Heart right ventricle (tissue), 16 donors: Measurements from ENCODE around the gene SMC6. TPM values are rescaled to one million over a fixed set of nuclear protein-coding genes. Genes with fewer than 3 reads are reported as not detected.

ENCODE experiments used
- ATAC-seq, 8 donors: fragments of 200-7000 bp; cut with Tn5 transposase; one replicate each; pipeline ENCODE4 v1.9.1; 2020; ENCODE audit warnings: mild to moderate bottlenecking in 8 of 8, moderate library complexity in 8 of 8, moderate number of reproducible peaks in 1 of 8
- DNase-seq, 2 donors: peaks; one replicate each; pipeline ENCODE4 v3.0.0-alpha.2; 2020
- H3K27ac ChIP-seq, 10 donors: fragments of 200-600 bp; sonication (generic) in 2 of 10; one replicate each; pipeline versions ENCODE4 v1.5.0 to v1.8.0; 2020 to 2022; ENCODE audit warnings: mild to moderate bottlenecking in 3 of 10
- H3K27me3 ChIP-seq, 7 donors: fragments of 200-600 bp; one replicate each; pipeline ENCODE4 v1.8.0; 2021 to 2022; ENCODE audit warnings: mild to moderate bottlenecking in 2 of 7
- H3K36me3 ChIP-seq, 9 donors: fragments of 200-600 bp; sonication (generic) in 1 of 9; one replicate each; pipeline versions ENCODE4 v1.5.0 to v1.8.0; 2020 to 2022; ENCODE audit warnings: mild to moderate bottlenecking in 2 of 9
- H3K4me1 ChIP-seq, 9 donors: fragments of 200-600 bp; sonication (generic) in 1 of 9; one replicate each; pipeline versions ENCODE4 v1.5.0 to v1.8.0; 2020 to 2022; ENCODE audit warnings: mild to moderate bottlenecking in 4 of 9
- H3K4me3 ChIP-seq, 10 donors: fragments of 200-600 bp; sonication (generic) in 2 of 10; one replicate each; pipeline versions ENCODE4 v1.5.0 to v1.8.0; 2020 to 2022; ENCODE audit warnings: mild to moderate bottlenecking in 7 of 10, moderate library complexity in 2 of 10
- H3K9me3 ChIP-seq, 11 donors: fragments of 200-600 bp in 10 of 11; sonication (generic) in 2 of 11; one replicate each; pipeline versions ENCODE4 v1.5.0 to v1.8.0; 2013 to 2022; ENCODE audit warnings: mild to moderate bottlenecking in 2 of 11, control low read depth in 1 of 11, moderate library complexity in 1 of 11
- CTCF ChIP-seq, 9 donors: fragments of 200-600 bp; sonication (generic) in 2 of 9; IDR thresholded peaks; one replicate each; pipeline versions ENCODE4 v1.5.0 to v1.8.0; 2021 to 2022; ENCODE audit warnings: antibody characterized with exemption in 9 of 9, mild to moderate bottlenecking in 5 of 9, moderate library complexity in 1 of 9
- WGBS, 2 donors: extraction: QIAGEN DNeasy Blood & Tissue Kit; methylation state at CpG; one replicate each; pipeline ENCODE4 v1.1.7; 2013; ENCODE audit warnings: inconsistent platforms in 1 of 2; 5-methylcytosine and 5-hydroxymethylcytosine counted together
- intact Hi-C, 10 donors: fragments of 100-400 bp; cut with DNase I; formaldehyde crosslinking; loops; one replicate each; pipeline versions ENCODE4 v1.11.1 to v1.14.2; 2022
- polyA plus RNA-seq, 2 donors: library from polyadenylated mRNA; stranded (reverse); fragments of 200-250 nt; gene quantifications; one replicate each; pipeline ENCODE4 v1.2.3, GENCODE V29; 2013
- total RNA-seq, 10 donors: library from RNA; stranded (reverse); fragmentation: NEBNext Ultra II Directional in 3 of 10; extraction: Animal tissue kit (Norgen Biotek cat#: 25700) in 3 of 10; gene quantifications; one replicate each; pipeline versions ENCODE4 v1.2.1 to v1.2.4, GENCODE V29; 2021 to 2023
- donor health status: Arrhythmogenic right ventricular cardiomyopathy.
- donor health status: ischemic (EF 13 %, LVEDD 7.1; RV severe dilation, severe dysfunction).
- donor health status: healthy with polysubstance abuse.
- donor health status: DM: no; HTN: yes; CAD: no.
- donor health status: DM: no; HTN: no; CAD: no.
- donor health status: ischemic (EF 25% LVEDD 6.9; RV normal size, moderate dysfunction).
- donor health status: ischemic (EF 25% LVEDD 5.7; RV mildly dilated, moderate dysfunction).
- donor health status: healthy.
- donor health status: DM: yes; HTN: yes; CAD: no.
- donor health status: Ischemic cardiomyopathy.
- donor health status: ischemic (EF 35%, LVEDD 5.7; RV mildly dilated, moderate dysfunction).
- donor health status: nonischemic (EF 11% LVEDD 7.7; RV severe dilation, severe dysfunction).
- donor health status: DM: yes; HTN: yes; CAD: no.
- donor health status: PGD.
- donor health status: ischemic (EF 29% LVEDD 5.4; RV normal size, mild dysfunction).
- donor health status: nonischemic (EF 23%, LVEDD 6.1; RV moderate dilation, normal function).

The SMC6 gene
- total and polyA plus RNA-seq, 12 donors: 4.7 to 14.7 (median 12.0) TPM

GRCh38 chr2:17793803-17794354, 40.3 kb upstream of the SMC6 start:
- no peak for ATAC-seq
- no peaks in the 10 kb centered on the region for H3K36me3 ChIP-seq

GRCh38 chr2:17793296-17793695, 39.7 kb upstream of the SMC6 start:
- H3K27ac ChIP-seq: no peak overlapping the region
- TF ChIP-seq CTCF (IDR thresholded peaks at IDR 0.05): no peak
- intact Hi-C loops: no loop called here
- no peak overlapping the region for H3K4me3 ChIP-seq
- H3K36me3 ChIP-seq: no peaks in the 10 kb centered on the region
- DNase-seq (no peak), ATAC-seq (no peak)
- no peaks in the 10 kb centered on the region for H3K27me3 ChIP-seq
- H3K4me1 ChIP-seq: peaks cover 0 to 6% (median 0%) of the 10 kb centered on the region in 9 donors
- H3K9me3 ChIP-seq: no peaks in the 10 kb centered on the region
- WGBS, 2 donors: 72 to 74% methylated on average over 4 of the region's 4 CpGs

More at GRCh38 chr2:17793803-17794354, 40.3 kb upstream of the SMC6 start:
- no peaks in the 10 kb centered on the region for H3K27me3 ChIP-seq
- H3K4me1 ChIP-seq: peaks cover 0 to 6% (median 0%) of the 10 kb centered on the region in 9 donors
- intact Hi-C loops: no loop called here
- H3K9me3 ChIP-seq: no peaks in the 10 kb centered on the region
- no peak overlapping the region for H3K27ac ChIP-seq
- 84 to 85% methylated on average over 6 of the region's 6 CpGs for WGBS, 2 donors
- H3K4me3 ChIP-seq: no peak overlapping the region
- TF ChIP-seq CTCF (IDR thresholded peaks at IDR 0.05): no peak
- no peak for DNase-seq

- DNase-seq (no peak), ATAC-seq (no peak)
- TF ChIP-seq CTCF (IDR thresholded peaks at IDR 0.05): no peak
- H3K4me1 ChIP-seq: peaks cover 0 to 6% (median 0%) of the 10 kb centered on the region in 9 donors
- H3K9me3 ChIP-seq: no peaks in the 10 kb centered on the region
- intact Hi-C loops: no loop called here
- 55 to 87% methylated on average over 1 of the region's 1 CpG for WGBS, 2 donors
- H3K27me3 ChIP-seq: no peaks in the 10 kb centered on the region
- no peaks in the 10 kb centered on the region for H3K36me3 ChIP-seq
- H3K27ac ChIP-seq: no peak overlapping the region
- no peak overlapping the region for H3K4me3 ChIP-seq
Observed at GRCh38 chr2:17792515-17792914, 38.9 kb upstream of the SMC6 start.

GRCh38 chr2:17791817-17792130, 38.2 kb upstream of the SMC6 start:
- 88 to 90% methylated on average over 2 of the region's 2 CpGs for WGBS, 2 donors
- Histone ChIP-seq H3K27ac (no peak overlapping the region), H3K27me3 (no peaks in the 10 kb centered on the region), H3K4me1 (peaks cover 0 to 6% (median 0%) of the 10 kb centered on the region in 9 donors), H3K9me3 (no peaks in the 10 kb centered on the region), H3K36me3 (no peaks in the 10 kb centered on the region), H3K4me3 (no peak overlapping the region)
- intact Hi-C loops: no loop called here
- DNase-seq (no peak), ATAC-seq (no peak)
- no peak for TF ChIP-seq CTCF (IDR thresholded peaks at IDR 0.05)
